ENCODE data around the gene SCGB1C1.

DNA sequence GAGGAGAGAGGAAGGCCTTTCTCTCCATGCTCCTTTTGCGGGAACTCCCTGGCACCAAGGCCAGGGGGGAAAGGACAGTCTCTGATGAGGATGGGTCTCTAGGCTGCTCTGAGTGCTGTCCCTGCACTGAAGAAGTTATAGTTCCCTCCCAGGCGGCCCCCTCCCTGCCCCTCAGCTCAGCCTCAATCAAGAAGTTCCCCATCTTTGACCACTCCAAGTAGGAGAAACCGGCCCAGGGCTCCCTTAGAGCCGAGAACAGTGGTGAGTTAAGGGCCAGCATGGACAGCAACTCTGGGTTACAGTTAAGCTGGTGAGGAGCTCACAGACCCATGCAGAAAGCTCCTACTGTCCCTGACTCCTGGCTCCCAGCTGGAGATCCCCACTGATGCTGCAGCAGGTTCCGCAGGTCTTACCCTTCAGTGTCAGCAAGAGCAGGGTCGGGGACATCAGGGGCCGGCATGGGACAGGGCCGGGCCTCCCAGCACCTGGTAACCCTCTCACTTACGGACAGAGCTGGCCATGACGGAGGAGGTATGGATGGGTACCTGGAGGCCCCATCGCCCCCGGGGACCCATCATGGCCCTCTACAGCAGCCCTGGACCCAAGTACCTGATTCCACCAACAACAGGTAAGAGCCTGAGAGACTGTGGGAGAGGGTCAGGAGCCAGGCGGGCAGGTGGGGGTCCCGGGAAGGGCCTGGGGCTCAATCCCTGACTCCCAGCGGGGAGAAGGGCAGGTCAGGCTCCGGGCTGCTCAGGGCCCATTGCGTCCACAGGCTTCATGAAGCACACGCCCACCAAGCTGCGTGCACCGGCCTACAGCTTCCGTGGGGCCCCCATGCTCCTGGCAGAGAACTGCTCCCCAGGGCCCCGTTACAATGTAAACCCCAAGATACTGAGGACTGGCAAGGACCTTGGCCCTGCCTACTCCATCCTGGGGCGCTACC, 4.2 kb downstream of the SCGB1C1 start:
- TF ChIP-seq USF2 (IDR thresholded peaks at IDR 0.05; ENCODE audit: low read length) (no peak), POLR2AphosphoS5 (IDR thresholded peaks at IDR 0.05; ENCODE audit: low read depth, low read length) (no peak), RBBP5 (IDR thresholded peaks at IDR 0.05; ENCODE audit: borderline replicate concordance, low read depth, low read length) (no peak), TEAD4 (IDR thresholded peaks at IDR 0.05; ENCODE audit: low read depth, low read length) (no peak), SIN3A (conservative IDR thresholded peaks at IDR 0.05 in 1 of 2, IDR thresholded peaks at IDR 0.05 in 1 of 2; ENCODE audit: low read depth in 1 of 2, low read length in 2 of 2) (no peak), CTCF (IDR thresholded peaks at IDR 0.05; ENCODE audit: control extremely low read depth in 1 of 3, insufficient read depth in 1 of 3, low read depth in 1 of 3, low read length in 3 of 3) (no peak), RFX5 (IDR thresholded peaks at IDR 0.05; ENCODE audit: borderline replicate concordance, low read depth, low read length) (no peak), POLR2A (IDR thresholded peaks at IDR 0.05; ENCODE audit: control extremely low read depth in 1 of 2, low read depth in 2 of 2, low read length in 2 of 2) (no peak), CEBPB (IDR thresholded peaks at IDR 0.05; ENCODE audit: low read depth, low read length) (no peak)

All from H1 (cell line).